ENCODE data around the gene TCFL5.

TCFL5 gene

DNA sequence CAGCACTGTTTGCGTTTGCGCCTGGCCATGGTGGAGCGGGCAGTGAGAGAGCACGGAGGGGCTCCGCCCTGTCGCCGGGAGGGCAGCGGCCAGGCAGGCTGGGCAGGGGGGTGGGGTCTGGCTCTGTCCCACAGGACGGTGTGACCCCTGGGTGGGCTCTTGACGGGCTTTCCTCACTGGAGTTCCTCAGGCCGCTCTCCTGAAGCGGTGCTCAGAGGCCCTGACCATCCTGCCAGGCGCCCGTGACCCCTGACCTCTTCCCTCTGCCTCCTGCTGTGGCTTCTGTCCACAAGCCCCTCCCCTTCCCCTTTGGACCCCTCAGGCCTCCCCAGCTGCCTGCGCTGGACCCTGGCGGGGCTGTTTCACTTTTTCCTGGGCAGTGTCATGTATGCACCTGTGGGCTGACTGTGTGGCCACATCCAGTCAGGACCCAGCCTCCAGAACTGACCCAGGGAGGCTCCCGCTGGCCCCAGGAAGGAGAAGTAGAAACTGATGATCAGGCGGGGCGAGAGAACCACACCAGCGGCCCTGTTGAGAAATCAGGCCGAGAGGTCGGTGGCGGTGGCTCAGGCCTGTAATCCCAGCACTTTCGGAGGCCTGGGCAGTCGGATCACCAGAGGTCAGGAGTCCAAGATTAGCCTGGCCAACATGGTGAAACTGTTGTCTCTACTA, 55.8 kb downstream of the TCFL5 start:
- H2AFZ ChIP-seq, result peak overlapping the region; percentile 66
- H3K4me2 ChIP-seq (ENCODE audit: low read length), result peak overlapping the region; percentile 82
- peak overlapping the region; percentile 75 for H3K4me3 ChIP-seq (ENCODE audit: low read depth, low read length)
- peaks cover 23% of the 10 kb centered on the region for H3K79me2 ChIP-seq
- H3K4me1 ChIP-seq, result peaks cover 5% of the 10 kb centered on the region
- no peaks in the 10 kb centered on the region for H3K36me3 ChIP-seq (ENCODE audit: control insufficient read depth, insufficient read depth, low read length)
- H3K27ac ChIP-seq, result no peak overlapping the region
- no peak for TF ChIP-seq CTCF (IDR thresholded peaks at IDR 0.05)
- H3K9me3 ChIP-seq (ENCODE audit: control insufficient read depth, low read length), result no peaks in the 10 kb centered on the region
- no peaks in the 10 kb centered on the region for H3K27me3 ChIP-seq (ENCODE audit: control insufficient read depth, insufficient read depth, low read length)
- H3K9ac ChIP-seq, result peak overlapping the region; percentile 14

DNA sequence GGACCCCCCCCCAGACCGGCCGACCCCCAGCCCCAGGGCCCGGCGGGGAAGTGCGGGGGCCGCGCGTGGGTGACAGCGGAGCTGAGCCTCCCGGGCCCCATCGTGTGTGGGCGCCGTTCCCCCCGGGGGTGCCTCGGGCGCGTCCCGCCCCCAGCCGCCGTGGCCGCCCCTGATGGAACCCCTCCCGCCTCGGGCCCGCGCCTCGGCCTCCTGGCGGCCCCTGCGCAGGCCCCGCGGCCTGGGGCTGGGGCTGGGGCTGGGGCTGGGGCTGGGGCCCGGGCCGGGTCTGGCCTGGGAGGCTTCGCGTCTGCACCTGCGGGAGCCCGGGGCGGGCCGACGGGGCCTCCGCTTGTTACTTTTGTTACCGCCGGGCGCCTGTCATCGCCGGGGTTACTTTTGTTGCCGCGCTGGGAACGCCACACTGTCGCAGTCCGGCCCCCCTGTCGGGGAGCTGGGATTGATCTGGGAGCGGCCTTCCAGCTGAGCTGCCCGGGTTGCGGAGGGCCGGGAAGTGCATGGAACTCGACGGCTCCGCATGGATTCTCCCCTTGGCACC, 56.4 kb downstream of the TCFL5 start:
- TF ChIP-seq CTCF (IDR thresholded peaks at IDR 0.05), result no peak
- H2AFZ ChIP-seq, result peak overlapping the region; percentile 76
- H3K9ac ChIP-seq, result peak overlapping the region; percentile 76
- H3K36me3 ChIP-seq (ENCODE audit: control insufficient read depth, insufficient read depth, low read length), result no peaks in the 10 kb centered on the region
- no peak overlapping the region for H3K27ac ChIP-seq
- H3K4me3 ChIP-seq (ENCODE audit: low read depth, low read length), result peak overlapping the region; percentile 75
- H3K9me3 ChIP-seq (ENCODE audit: control insufficient read depth, low read length), result no peaks in the 10 kb centered on the region
- peak overlapping the region; percentile 82 for H3K4me2 ChIP-seq (ENCODE audit: low read length)
- peaks cover 23% of the 10 kb centered on the region for H3K79me2 ChIP-seq
- H3K4me1 ChIP-seq, result peaks cover 5% of the 10 kb centered on the region
- no peaks in the 10 kb centered on the region for H3K27me3 ChIP-seq (ENCODE audit: control insufficient read depth, insufficient read depth, low read length)

- peak within 1 kb of the TSS; percentile 82 for H3K4me2 ChIP-seq (ENCODE audit: low read length)
- peak within 1 kb of the TSS; percentile 76 for H3K9ac ChIP-seq
- peak within 1 kb of the TSS; percentile 76 for H2AFZ ChIP-seq
- TF ChIP-seq CTCF (IDR thresholded peaks at IDR 0.05), result no peak
- no peak within 1 kb of the TSS for H3K27ac ChIP-seq
- H3K36me3 ChIP-seq (ENCODE audit: control insufficient read depth, insufficient read depth, low read length), result no peaks in the 10 kb centered on the region
- H3K79me2 ChIP-seq, result peaks cover 23% of the 10 kb centered on the region
- no peaks in the 10 kb centered on the region for H3K9me3 ChIP-seq (ENCODE audit: control insufficient read depth, low read length)
- peak within 1 kb of the TSS; percentile 75 for H3K4me3 ChIP-seq (ENCODE audit: low read depth, low read length)
- H3K4me1 ChIP-seq, result peaks cover 5% of the 10 kb centered on the region
- no peaks in the 10 kb centered on the region for H3K27me3 ChIP-seq (ENCODE audit: control insufficient read depth, insufficient read depth, low read length)
Measured at GRCh38 chr20:62804627-62805154, 56.9 kb downstream of the TCFL5 start, which contains the start of gene OGFR. OGFR (plus strand) TSS chr20:62804835; CDS start chr20:62804860, 25 bp downstream.

GRCh38 chr20:62804021-62804626, 57.5 kb downstream of the TCFL5 start:
- Histone ChIP-seq H3K4me3 (ENCODE audit: low read depth, low read length) (no peak overlapping the region), H3K27me3 (ENCODE audit: control insufficient read depth, insufficient read depth, low read length) (no peaks in the 10 kb centered on the region), H3K4me2 (ENCODE audit: low read length) (peak overlapping the region; percentile 22), H3K9me3 (ENCODE audit: control insufficient read depth, low read length) (no peaks in the 10 kb centered on the region), H3K4me1 (peaks cover 5% of the 10 kb centered on the region), H3K27ac (no peak overlapping the region), H2AFZ (peak overlapping the region; percentile 58), H3K36me3 (ENCODE audit: control insufficient read depth, insufficient read depth, low read length) (no peaks in the 10 kb centered on the region), H3K9ac (no peak overlapping the region), H3K79me2 (peaks cover 21% of the 10 kb centered on the region)
- TF ChIP-seq CTCF (IDR thresholded peaks at IDR 0.05), result no peak

Measured in parathyroid adenoma (tissue), 2 donors.